ENCODE measurements around the gene KLHL2.
"Not testable (repeated sequence)": the region's sequence is repeated elsewhere in the genome, so short reads cannot be mapped to it uniquely, and the experiment has no call there.

DNA sequence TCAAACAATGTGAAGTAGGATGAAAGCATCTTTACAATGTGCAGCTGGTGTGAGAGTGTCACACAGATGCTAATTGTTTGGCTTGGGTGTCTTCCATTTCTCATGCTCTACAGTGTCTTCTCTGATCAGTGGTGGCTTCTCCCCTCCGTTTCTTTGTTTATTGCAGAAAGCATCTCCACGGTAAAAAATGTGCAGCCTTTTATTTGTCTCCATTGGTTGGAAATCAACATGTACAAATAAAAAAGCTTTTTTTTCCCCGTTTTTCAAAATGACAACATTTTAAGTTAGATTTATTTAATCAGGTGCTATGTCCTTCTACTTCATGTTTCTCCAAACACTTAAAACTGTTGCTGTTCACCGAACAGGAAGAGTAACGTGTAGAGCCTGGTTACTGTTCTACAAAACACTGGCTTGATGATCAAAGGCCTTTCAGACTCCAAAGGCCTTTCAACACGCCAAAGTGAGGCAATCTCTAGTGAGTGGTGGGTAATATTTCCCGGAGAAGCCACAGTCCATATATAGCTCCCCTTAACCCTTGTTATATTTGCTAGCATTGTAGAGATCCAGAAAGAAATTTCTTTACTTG, 48.8 kb downstream of the KLHL2 start:
- TF ChIP-seq, protein P1, sequence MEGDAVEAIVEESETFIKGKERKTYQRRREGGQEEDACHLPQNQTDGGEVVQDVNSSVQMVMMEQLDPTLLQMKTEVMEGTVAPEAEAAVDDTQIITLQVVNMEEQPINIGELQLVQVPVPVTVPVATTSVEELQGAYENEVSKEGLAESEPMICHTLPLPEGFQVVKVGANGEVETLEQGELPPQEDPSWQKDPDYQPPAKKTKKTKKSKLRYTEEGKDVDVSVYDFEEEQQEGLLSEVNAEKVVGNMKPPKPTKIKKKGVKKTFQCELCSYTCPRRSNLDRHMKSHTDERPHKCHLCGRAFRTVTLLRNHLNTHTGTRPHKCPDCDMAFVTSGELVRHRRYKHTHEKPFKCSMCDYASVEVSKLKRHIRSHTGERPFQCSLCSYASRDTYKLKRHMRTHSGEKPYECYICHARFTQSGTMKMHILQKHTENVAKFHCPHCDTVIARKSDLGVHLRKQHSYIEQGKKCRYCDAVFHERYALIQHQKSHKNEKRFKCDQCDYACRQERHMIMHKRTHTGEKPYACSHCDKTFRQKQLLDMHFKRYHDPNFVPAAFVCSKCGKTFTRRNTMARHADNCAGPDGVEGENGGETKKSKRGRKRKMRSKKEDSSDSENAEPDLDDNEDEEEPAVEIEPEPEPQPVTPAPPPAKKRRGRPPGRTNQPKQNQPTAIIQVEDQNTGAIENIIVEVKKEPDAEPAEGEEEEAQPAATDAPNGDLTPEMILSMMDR (IDR thresholded peaks at IDR 0.05; ENCODE audit: insufficient read depth, low read depth, low read length): not testable (repeated sequence)
- TF ChIP-seq EZH2 (IDR thresholded peaks at IDR 0.05; ENCODE audit: insufficient read depth, low read length): not testable (repeated sequence)

All from astrocyte (in vitro differentiated cells and primary cell).